Gastrocnemius medialis (tissue), 4 donors: ENCODE results near the gene PSD.

Experiments used
- POLR2A ChIP-seq, 2 donors: fragments of 450-650 bp; IDR thresholded peaks; one replicate each; pipeline ENCODE4 v1.6.1; 2017; ENCODE audit warnings: antibody characterized with exemption in 2 of 2, mild to moderate bottlenecking in 2 of 2, moderate library complexity in 2 of 2
- TF ChIP-seq, protein P1 (sequence below), 5 experiments: fragments of 450-650 bp in 3 of 5; fragments of 200-600 bp in 2 of 5; sonication (generic) in 2 of 5; IDR thresholded peaks in 4 of 5; conservative IDR thresholded peaks in 1 of 5; 1 replicate in 4 of 5; 2 replicates in 1 of 5; pipeline ENCODE4 v1.5.1; 2016 to 2019; ENCODE audit warnings: antibody characterized with exemption in 5 of 5, mild to moderate bottlenecking in 3 of 5, moderate library complexity in 3 of 5

DNA sequence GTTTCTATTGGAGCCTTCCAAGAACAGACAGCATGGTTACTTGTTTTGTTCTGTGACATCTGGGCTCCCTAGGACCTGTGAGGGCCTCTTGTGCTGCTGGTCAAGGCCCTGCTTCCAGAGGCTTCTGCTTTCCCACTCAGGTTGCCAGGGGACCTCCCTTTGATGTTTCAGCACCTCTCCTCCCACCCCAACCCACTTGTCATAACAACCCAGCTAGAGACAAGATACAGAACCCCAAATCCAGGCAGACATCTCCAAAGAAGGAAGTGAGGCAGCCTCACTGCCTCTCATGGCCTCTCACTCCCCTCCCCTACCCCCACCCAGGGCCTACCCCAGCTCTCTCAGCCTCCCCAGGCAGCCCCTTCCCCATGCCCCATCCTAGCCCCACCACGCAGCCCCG lies 11.8 kb downstream of the PSD start:
- TF ChIP-seq, protein P1, sequence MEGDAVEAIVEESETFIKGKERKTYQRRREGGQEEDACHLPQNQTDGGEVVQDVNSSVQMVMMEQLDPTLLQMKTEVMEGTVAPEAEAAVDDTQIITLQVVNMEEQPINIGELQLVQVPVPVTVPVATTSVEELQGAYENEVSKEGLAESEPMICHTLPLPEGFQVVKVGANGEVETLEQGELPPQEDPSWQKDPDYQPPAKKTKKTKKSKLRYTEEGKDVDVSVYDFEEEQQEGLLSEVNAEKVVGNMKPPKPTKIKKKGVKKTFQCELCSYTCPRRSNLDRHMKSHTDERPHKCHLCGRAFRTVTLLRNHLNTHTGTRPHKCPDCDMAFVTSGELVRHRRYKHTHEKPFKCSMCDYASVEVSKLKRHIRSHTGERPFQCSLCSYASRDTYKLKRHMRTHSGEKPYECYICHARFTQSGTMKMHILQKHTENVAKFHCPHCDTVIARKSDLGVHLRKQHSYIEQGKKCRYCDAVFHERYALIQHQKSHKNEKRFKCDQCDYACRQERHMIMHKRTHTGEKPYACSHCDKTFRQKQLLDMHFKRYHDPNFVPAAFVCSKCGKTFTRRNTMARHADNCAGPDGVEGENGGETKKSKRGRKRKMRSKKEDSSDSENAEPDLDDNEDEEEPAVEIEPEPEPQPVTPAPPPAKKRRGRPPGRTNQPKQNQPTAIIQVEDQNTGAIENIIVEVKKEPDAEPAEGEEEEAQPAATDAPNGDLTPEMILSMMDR (IDR thresholded peaks at IDR 0.05 in 4 of 5, conservative IDR thresholded peaks at IDR 0.05 in 1 of 5): no peak
- no peak for TF ChIP-seq POLR2A (IDR thresholded peaks at IDR 0.05)
